ENCODE results near the gene CACNB1.

- TF ChIP-seq, protein P1, sequence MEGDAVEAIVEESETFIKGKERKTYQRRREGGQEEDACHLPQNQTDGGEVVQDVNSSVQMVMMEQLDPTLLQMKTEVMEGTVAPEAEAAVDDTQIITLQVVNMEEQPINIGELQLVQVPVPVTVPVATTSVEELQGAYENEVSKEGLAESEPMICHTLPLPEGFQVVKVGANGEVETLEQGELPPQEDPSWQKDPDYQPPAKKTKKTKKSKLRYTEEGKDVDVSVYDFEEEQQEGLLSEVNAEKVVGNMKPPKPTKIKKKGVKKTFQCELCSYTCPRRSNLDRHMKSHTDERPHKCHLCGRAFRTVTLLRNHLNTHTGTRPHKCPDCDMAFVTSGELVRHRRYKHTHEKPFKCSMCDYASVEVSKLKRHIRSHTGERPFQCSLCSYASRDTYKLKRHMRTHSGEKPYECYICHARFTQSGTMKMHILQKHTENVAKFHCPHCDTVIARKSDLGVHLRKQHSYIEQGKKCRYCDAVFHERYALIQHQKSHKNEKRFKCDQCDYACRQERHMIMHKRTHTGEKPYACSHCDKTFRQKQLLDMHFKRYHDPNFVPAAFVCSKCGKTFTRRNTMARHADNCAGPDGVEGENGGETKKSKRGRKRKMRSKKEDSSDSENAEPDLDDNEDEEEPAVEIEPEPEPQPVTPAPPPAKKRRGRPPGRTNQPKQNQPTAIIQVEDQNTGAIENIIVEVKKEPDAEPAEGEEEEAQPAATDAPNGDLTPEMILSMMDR (IDR thresholded peaks at IDR 0.05): no peak
- no peak for TF ChIP-seq ZFX (IDR thresholded peaks at IDR 0.05; ENCODE audit: borderline replicate concordance)
These were observed 39.0 kb upstream of the CACNB1 start for GRCh38 chr17:39236450-39236927.

Data from 22Rv1 (cell line).